ENCODE data around the gene KATNBL1.

KATNBL1 gene

GRCh38 chr15:34114739-34115138 is 95.2 kb downstream of the KATNBL1 start:
- DNase-seq (ENCODE audit: low spot score) = no peak

DNA sequence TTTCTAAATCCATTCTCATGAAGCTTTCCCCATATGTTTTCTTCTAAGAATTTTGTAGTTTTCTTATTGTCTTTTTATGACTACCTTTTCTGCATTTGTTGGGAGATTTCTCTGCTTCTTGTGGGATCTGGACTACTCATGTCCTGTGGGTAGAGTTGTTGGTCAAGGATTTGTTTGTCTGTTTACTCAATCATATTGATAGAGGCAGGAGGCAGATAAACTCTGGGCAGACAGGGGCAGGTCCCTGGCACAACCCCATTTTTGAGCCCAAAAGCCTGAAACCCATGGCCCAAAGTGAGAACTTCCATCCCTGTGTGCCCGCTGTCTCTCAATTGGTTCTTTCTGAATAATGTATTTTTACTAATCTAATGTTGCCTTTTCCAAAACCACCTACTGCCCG is 95.7 kb downstream of the KATNBL1 start:
- DNase-seq (ENCODE audit: low spot score) = no peak

GRCh38 chr15:34111488-34111887 is 98.4 kb downstream of the KATNBL1 start:
- no peak for DNase-seq (ENCODE audit: low spot score)

DNA sequence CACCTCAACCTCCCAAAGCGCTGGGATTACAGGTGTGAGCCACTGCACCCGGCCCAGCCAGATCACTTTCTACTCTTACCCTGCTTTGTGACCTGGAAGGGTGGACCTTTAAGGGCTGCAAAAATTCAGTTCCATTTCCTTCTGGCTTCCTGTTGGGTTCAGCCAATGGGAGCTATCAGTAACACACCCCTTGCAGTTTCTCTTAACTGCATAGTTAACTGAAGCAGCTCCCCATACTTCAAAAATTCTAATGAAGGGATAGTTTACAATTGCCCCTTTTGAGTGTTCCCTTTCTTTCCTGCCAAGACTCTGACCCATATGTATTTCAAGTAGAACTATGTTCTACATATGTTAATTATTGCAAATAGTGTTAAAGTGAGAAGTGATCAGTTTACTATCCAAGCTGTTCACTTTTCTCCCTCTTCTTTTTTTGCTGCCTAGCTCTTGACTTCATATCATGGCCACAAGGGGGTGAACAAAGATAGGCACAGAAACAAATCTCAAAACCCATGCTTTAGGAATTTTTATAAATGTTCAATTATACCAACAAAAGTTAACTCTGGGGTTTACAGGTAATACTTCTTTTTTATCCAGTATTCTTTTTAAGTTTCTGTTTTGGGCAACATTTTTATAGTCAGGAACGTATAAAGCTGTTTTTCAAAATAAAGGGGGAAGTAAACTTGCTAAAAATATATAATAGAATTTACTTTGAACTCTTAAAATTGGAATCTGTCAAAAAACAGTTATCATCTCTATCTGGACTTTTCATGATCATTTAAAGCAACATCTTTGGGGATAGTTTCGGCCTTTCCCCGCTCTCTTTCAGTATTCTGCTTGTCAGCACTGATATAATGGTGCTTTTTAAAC is 99.9 kb downstream of the KATNBL1 start:
- peak; percentile 40 for DNase-seq (ENCODE audit: low spot score)

DNA sequence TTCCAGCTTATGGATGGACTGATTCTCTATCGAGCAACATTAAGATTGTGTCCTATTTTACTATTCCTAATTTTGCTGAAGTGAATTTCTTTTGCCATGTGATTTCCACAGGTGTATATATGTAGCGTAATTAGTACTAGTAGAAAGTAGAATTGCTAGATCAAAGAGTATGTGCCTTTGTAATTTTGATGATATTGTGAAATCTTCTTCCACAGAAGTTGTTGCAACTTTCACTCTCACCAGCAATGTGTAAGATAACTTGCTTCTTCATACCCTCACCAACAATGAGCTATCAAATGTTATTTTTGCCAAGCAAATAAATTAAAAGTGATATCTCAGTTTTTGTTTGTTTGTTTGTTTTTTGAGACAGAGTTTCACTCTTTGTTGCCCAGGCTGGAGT is 102.6 kb downstream of the KATNBL1 start:
- DNase-seq (ENCODE audit: low spot score) = no peak

DNA sequence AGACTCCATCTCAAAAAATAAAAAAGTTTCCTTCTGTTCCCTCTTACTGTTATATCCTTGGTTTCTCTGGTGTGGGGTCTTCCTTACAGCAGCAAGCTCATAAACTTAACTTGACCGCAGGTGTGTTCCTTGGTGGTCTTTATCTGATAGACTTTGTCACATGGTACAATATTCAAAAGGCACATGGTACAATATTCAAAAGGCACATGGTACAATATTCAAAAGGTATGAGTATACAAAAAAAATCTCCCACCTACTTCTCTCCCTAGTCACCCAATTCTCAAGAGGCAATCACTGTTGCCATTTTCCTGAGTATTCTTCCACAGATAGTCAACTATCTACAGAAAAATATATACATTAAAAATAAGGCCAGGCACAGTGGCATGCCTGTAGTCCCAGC is 103.5 kb downstream of the KATNBL1 start:
- no peak for DNase-seq (ENCODE audit: low spot score)

DNA sequence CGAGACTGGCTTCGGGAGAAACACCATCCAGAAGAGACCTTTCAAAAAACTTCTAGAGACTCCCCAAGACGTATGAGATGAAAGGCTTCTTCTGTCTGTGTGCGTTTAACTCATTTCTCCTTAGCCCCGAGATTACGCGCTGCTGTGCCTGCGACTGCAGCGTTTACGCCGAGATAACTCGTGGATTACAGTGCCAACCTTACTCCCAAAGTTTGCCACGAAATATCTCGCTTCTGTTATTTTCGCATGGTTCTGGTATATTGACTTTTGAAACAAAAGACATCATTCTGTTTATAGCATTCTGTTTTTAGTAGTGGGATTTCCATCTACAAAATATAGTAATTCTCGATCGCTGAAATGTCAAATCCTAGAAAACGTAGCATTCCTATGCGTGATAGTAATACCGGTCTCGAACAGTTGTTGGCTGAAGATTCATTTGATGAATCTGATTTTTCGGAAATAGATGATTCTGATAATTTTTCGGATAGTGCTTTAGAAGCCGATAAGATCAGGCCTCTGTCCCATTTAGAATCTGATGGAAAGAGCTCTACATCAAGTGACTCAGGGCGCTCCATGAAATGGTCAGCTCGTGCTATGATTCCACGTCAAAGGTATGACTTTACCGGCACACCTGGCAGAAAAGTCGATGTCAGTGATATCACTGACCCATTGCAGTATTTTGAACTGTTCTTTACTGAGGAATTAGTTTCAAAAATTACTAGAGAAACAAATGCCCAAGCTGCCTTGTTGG is 107.5 kb downstream of the KATNBL1 start:
- peak; percentile 7 for DNase-seq (ENCODE audit: low spot score)

DNA sequence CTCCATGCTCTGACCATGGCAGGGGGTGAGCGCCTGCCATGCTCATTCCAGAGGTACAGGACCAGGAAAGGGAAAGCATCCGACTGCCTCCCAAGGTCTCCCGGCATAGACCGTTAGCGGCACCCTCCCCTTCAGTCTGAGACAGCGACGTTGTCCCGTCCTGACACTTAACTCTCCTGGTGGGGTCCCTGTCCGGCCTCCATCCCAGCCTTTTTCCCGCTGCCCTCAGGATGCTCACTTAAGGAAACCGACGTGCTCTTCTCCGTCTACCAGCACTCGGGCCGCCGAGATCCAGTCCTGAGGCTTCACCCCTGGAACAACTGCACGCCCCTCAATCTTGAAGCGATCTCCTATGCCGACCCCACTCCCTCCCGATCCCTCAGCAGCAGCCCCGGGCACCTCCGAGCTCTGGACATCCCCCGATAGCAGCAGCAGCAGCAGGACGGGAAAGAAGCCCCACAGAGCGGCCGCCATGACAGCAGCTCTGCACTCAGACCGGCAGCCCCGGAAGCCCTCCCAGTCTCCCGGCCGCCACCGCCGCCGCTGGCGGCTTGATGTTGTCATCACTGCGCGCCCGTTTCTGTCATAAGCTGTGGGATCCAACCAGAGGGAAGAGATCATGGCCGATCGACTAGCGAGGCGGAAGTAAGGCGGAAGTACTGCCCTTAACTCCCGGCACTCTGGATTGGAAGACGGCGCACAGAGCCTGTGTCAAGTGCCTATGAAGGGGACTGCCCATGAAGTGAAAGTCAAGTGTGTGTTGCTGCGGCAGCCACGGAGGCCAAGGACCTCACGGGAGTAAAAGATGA is 108.3 kb downstream of the KATNBL1 start, which contains the start of the genes EMC7 and PGBD4:
TSS of gene EMC7 (minus strand) at position 497 of the 809 bp plus-strand sequence. CDS start at position 474, 23 bp downstream.
TSS of gene PGBD4 (plus strand) at position 718 of the 809 bp plus-strand sequence. CDS start 449 bp downstream, outside the sequence.
- DNase-seq (ENCODE audit: low spot score) = peak; percentile 99

DNA sequence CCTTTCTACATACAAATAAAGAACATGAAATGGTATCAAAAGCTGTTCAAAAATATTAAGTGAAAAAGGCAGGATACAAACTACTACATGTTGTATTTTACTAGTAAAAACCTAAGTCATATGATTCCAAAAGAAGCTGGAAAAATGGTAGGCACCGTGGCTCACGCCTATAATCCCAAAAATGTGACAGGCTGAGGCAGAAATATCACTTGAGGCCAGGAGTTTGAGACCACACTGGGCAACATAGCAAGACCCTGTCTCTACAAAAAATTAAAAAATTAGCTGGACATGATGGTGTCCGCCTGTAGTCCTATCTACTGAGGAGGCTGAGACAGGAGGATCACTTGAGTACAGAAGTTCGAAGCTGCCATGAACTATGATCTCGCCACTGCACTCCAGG is 110.0 kb downstream of the KATNBL1 start:
- DNase-seq (ENCODE audit: low spot score) = no peak

Measured in kidney tubule cell (primary cell).